Right atrium auricular region (tissue), 2 donors: Measurements from ENCODE around the gene RPL3. TPM values are rescaled to one million over a fixed set of nuclear protein-coding genes. Genes with fewer than 3 reads are reported as not detected.
"Not testable (repeated sequence)": the region's sequence is repeated elsewhere in the genome, so short reads cannot be mapped to it uniquely, and the experiment has no call there.

Experiments used
- DNase-seq: peaks from one replicate; pipeline ENCODE4 v3.0.0-alpha.2; 2019; ENCODE audit warnings: low spot score
- H3K27ac ChIP-seq, 2 donors: fragments of 200-600 bp; sonication (generic); 1 replicate in 1 of 2; 2 replicates in 1 of 2; pipeline ENCODE4 v1.5.1; 2016 to 2019
- H3K27me3 ChIP-seq, 2 donors: fragments of 200-600 bp; sonication (generic); one replicate each; pipeline versions ENCODE4 v1.5.1 to v1.6.0; 2017 to 2019
- H3K36me3 ChIP-seq: fragments of 200-600 bp; sonication (generic); one replicate; pipeline ENCODE4 v1.5.1; 2016
- H3K4me1 ChIP-seq, 2 donors: fragments of 200-600 bp; sonication (generic); one replicate each; pipeline versions ENCODE4 v1.5.1 to v1.6.0; 2017 to 2019
- H3K4me3 ChIP-seq, 2 donors: fragments of 200-600 bp; sonication (generic); 1 replicate in 1 of 2; 2 replicates in 1 of 2; pipeline ENCODE4 v1.5.1; 2017 to 2019; ENCODE audit warnings: mild to moderate bottlenecking in 1 of 2, moderate library complexity in 1 of 2
- H3K9me3 ChIP-seq, 2 donors: fragments of 200-600 bp; sonication (generic); one replicate each; pipeline ENCODE4 v1.5.1; 2019
- total RNA-seq, 2 donors: library from RNA; depleted of rRNA; stranded (reverse); fragments of >200 nt; gene quantifications; one replicate each; pipeline ENCODE4 v1.1.0, GENCODE V29; 2016
- TF ChIP-seq, protein P1 (sequence below), 2 donors: fragments of 200-600 bp; sonication (generic); IDR thresholded peaks; one replicate each; pipeline ENCODE4 v1.5.1; 2019; ENCODE audit warnings: antibody characterized with exemption in 2 of 2

RPL3 gene
- total RNA-seq, 2 donors from 2014 or later, result 440 to 1,190 TPM

DNA sequence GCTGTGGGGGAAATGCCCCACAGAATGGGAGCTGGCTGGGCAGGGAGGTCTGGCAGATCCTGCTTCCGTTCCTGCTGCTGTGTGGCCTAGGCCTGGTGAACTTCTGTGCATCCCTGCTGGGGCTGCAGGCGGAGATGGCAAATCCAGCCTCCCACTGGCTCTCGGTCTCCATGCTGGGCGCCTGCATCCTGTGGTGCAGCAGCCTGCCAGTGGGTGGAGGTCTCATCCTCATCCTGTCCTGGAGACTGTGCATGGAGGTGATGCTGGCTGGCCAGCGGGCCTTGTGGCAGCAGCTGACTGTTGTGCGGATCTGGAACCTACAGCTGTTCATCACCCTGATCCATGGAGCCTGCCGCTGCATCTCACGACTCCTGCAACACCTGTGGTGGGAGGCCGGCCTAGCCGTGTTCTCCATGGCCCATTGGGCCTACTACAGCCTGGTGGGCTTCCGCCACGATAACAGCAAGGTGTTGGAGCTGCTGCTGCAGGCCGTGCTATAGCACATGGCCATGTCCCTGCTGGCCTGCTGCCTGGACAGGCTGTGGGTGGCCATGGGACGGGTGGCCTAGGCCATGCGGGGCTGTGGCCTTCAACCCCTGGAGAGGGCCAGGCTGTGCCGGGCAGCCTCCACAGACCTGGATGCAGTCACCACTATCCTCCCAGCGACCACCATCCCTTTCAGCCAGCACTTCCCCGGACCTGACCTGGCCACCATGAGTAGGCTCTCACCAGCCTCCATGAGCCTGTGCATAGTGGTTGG lies 8.8 kb upstream of the RPL3 start:
- Histone ChIP-seq H3K27ac (no peak overlapping the region), H3K27me3 (no peaks in the 10 kb centered on the region), H3K4me3 (no peak overlapping the region), H3K9me3 (no peaks in the 10 kb centered on the region), H3K4me1 (peaks cover 0 to 4% of the 10 kb centered on the region in 2 donors), H3K36me3 (no peaks in the 10 kb centered on the region)
- DNase-seq, result no peak
- TF ChIP-seq, protein P1, sequence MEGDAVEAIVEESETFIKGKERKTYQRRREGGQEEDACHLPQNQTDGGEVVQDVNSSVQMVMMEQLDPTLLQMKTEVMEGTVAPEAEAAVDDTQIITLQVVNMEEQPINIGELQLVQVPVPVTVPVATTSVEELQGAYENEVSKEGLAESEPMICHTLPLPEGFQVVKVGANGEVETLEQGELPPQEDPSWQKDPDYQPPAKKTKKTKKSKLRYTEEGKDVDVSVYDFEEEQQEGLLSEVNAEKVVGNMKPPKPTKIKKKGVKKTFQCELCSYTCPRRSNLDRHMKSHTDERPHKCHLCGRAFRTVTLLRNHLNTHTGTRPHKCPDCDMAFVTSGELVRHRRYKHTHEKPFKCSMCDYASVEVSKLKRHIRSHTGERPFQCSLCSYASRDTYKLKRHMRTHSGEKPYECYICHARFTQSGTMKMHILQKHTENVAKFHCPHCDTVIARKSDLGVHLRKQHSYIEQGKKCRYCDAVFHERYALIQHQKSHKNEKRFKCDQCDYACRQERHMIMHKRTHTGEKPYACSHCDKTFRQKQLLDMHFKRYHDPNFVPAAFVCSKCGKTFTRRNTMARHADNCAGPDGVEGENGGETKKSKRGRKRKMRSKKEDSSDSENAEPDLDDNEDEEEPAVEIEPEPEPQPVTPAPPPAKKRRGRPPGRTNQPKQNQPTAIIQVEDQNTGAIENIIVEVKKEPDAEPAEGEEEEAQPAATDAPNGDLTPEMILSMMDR (IDR thresholded peaks at IDR 0.05), result no peak

- no peak overlapping the region for H3K27ac ChIP-seq
- no peaks in the 10 kb centered on the region for H3K4me1 ChIP-seq
- no peak for DNase-seq
- H3K36me3 ChIP-seq, result no peaks in the 10 kb centered on the region
- H3K4me3 ChIP-seq, result no peak overlapping the region
- TF ChIP-seq, protein P1 (IDR thresholded peaks at IDR 0.05), result no peak
- no peaks in the 10 kb centered on the region for H3K27me3 ChIP-seq
- H3K9me3 ChIP-seq, result no peaks in the 10 kb centered on the region
Observed at GRCh38 chr22:39325392-39325932, 6.0 kb upstream of the RPL3 start.

DNA sequence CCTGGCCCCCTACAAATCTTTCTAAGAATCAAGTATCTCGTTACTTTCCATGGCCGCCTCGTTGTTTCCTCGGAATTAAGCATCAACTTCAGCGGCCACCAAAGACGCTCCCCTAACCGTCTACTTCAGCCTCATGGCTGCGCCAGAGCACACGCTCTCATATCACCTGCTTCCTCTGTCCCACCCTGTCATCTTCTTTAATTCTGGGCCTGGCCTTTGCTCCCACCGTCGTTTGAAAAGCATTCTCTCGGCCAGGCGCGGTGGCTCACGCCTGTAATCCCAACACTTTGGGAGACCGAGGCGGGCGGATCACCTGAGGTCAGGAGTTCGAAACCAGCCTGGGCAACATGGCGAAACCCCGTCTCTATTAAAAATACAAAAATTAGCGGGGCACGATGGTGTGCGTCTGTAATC lies 1.2 kb upstream of the RPL3 start:
- H3K4me1 ChIP-seq, result peaks cover 0 to 33% of the 10 kb centered on the region in 2 donors
- H3K27me3 ChIP-seq, DNase-seq, H3K9me3 ChIP-seq: not testable (repeated sequence)
- H3K4me3 ChIP-seq, result peak overlapping the region; percentile 65 to 72
- peaks cover 28% of the 10 kb centered on the region for H3K36me3 ChIP-seq
- H3K27ac ChIP-seq, result peak overlapping the region; percentile 97 to 99

DNA sequence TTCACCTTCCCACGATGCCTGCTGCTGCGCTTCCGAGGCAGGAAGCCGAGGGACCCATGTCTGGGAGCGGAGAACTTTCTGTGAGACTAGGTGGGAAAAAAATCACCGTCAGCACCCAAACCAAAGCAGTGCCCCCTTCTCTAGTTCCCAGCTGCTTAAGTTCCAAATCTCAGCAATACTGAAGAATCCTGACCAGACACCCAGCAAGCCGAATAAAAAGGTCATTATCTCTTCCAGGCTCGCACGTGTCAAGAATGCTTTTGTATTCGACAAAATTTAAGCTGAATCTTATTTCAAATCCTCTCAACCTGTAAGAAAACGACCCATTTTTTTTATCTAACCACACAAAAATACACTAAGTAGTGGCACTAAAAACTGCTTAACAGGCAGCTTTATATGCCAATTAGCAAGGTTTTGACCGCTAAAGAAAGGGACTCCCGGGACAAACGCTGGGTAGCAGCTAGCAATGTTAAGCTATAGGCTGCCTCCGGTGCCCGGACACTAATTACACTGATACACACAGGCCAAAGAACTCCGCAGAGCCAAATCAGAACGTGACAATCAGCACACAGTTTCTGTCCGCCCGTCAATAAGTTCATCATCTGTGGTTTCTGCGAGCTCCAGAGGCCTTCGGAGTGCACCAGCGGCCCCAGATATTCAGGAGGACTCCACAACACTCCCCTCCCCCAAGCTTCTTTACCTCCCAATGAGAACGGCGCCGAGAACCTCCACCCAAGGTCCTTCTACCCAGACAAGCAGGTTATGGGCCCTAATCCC lies 728 bp downstream of the RPL3 start:
- H3K4me3 ChIP-seq, result peak overlapping the region; percentile 65 to 72
- H3K27me3 ChIP-seq, result no peaks in the 10 kb centered on the region
- peaks cover 0 to 52% of the 10 kb centered on the region in 2 donors for H3K4me1 ChIP-seq
- peaks cover 47% of the 10 kb centered on the region for H3K36me3 ChIP-seq
- H3K27ac ChIP-seq, result peak overlapping the region; percentile 97 to 99
- TF ChIP-seq, protein P1 (IDR thresholded peaks at IDR 0.05), result no peak
- no peaks in the 10 kb centered on the region for H3K9me3 ChIP-seq
- no peak for DNase-seq

GRCh38 chr22:39317775-39318506 lies 1.5 kb downstream of the RPL3 start:
- Histone ChIP-seq H3K36me3 (peaks cover 55% of the 10 kb centered on the region), H3K27me3 (no peaks in the 10 kb centered on the region), H3K4me3 (peak overlapping the region; percentile 65 to 72), H3K9me3 (no peaks in the 10 kb centered on the region), H3K4me1 (peaks cover 0 to 52% of the 10 kb centered on the region in 2 donors), H3K27ac (peak overlapping the region; percentile 97 to 99)
- TF ChIP-seq, protein P1 (IDR thresholded peaks at IDR 0.05), result no peak
- DNase-seq, result no peak
